K562 treated with DMSO at 1 percent for 24 hours (cell line): ENCODE measurements around the gene CCDC51. TPM values are rescaled to one million over a fixed set of nuclear protein-coding genes. Genes with fewer than 3 reads are reported as not detected.

Source experiments
- total RNA-seq: library from RNA; unstranded; fragments of 300-600 nt; gene quantifications from 2 replicates; pipeline ENCODE4 v1.2.3, GENCODE V29; 2022; ENCODE audit warnings: low read depth; ENCODE audit not compliant: insufficient read depth

CCDC51 gene, protein sequence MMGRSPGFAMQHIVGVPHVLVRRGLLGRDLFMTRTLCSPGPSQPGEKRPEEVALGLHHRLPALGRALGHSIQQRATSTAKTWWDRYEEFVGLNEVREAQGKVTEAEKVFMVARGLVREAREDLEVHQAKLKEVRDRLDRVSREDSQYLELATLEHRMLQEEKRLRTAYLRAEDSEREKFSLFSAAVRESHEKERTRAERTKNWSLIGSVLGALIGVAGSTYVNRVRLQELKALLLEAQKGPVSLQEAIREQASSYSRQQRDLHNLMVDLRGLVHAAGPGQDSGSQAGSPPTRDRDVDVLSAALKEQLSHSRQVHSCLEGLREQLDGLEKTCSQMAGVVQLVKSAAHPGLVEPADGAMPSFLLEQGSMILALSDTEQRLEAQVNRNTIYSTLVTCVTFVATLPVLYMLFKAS
- 11.3 and 13.1 TPM in 2 replicates for total RNA-seq

DNA sequence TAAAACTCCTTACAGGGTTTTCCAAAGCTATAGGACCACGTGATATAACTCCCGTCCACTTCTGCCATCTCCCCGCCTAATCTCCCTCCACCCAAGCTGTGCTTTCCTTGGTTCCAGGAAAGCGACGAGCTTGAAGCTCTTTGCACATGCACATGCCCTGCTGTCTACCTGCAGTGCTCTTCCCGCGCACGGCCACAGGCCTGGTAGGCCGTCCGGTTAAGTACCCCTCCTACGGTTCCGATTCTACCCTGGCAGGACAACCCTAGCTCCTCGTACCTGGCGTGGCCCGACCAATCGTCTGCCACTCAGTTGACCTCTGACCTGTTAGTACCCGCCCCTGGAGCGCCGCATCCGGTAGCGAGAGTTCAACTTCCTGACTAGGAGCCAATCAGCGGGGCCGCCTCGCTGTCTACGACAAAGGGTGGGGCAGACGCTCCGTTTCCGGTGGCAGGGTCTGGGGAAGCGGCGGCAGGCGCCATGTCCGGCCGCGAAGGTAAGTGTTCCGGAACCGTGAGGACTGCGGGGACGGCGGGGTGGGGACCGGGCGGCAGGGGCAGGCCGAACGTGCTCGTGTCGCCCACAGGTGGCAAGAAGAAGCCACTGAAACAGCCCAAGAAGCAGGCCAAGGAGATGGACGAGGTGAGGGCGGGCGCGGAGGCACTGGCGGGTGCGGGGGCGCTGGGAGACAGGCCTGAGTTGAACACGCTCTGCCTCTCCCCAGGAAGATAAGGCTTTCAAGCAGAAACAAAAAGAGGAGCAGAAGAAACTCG is at the start of gene CCDC51, which contains the start of gene TMA7:
Gene CCDC51 (minus strand): TSS at position 300 of the 770 bp plus-strand sequence. CDS start 4,991 bp downstream, outside the sequence.
Gene TMA7 (plus strand): TSS at position 438 of the 770 bp plus-strand sequence. CDS start 40 bp downstream, at position 478.

DNA sequence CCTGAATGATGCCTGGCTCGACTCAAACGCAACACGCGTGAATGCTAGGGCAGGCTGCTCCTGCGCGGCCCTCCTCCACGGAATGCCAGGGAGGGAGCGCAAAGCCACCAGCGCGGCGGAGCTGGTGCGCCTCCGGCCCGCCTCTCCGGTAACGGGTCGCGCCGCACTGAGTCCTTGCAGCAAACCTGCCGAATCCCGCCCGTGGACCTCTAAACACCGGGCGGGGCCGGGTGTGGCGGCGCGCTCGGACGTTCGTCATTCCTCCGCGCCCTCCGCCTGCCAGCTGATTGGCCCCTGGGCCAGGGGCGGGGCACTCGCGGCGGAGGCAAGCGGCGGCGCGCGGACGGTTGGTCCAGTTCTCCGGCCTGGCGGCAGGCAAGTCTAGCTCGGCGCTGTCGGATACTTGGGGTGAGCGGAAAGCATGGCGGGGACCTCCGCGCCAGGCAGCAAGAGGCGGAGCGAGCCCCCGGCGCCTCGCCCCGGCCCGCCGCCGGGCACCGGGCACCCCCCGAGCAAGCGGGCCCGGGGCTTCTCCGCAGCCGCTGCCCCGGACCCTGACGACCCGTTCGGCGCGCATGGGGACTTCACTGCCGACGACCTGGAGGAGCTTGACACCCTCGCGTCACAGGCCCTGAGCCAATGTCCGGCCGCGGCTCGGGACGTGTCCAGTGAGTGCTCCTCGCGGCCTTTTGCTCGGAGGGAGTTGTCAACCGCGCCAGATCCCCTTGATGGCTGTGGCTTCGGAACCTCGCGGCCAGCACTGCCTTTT is 6.7 kb upstream of the CCDC51 start, which contains the start of gene ATRIP:
Gene ATRIP (plus strand): TSS at position 313 of the 769 bp plus-strand sequence. CDS start 109 bp downstream, at position 422.

DNA sequence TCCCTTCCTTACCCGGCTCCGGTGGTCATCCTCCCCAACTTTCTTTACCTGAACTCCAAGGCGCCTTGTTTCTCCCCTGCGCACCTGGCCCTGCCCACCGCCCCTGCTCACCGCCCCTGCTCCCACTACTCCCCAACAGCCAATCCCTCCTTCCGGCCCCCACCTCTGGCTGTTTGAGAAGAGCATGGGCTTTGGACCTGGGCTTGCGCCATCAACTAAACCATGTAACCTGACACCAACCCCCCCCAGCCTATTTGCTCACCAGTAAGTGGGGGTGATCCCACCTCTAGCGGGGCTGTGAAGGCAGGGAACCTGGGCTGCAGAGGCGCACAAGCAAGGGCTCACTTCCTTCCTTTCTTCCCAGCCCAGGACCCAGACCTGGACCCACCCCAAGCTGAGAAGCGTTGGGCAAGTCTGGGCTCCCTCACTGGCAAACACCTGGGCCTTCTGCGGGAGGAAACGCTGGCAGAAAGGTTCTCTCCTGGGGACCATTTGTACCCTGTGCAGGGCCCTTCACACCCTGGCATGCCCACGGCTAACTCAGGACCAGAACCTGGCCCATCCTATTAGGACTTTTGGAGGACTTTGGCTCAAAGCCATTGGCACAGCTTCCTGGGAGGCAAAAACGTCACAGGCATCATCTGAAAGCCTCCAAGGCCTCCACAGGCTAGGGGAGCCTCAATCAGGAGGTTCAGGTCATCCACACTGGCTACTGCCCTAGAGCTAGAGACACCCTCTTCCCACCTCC is 9.8 kb downstream of the CCDC51 start, which contains the start of gene PLXNB1:
Gene PLXNB1 (minus strand): TSS at position 127 of the 748 bp plus-strand sequence. CDS start 5,475 bp downstream, outside the sequence.

Other genes with a start within 250 kb of the CCDC51 start
- not detected in 2 replicates for gene CAMP, start 216.6 kb downstream of the CCDC51 start, total RNA-seq
- 8.7 and 11.6 TPM in 2 replicates for gene ZNF589, start 199.0 kb downstream of the CCDC51 start, total RNA-seq
- 20.8 and 26.5 TPM in 2 replicates for gene NME6, start 138.8 kb downstream of the CCDC51 start, total RNA-seq
- not detected in 2 replicates for gene SPINK8, start 106.5 kb downstream of the CCDC51 start, total RNA-seq
- not detected in 2 replicates for gene FBXW12, start 67.9 kb downstream of the CCDC51 start, total RNA-seq
- gene PLXNB1, start 10.0 kb downstream of the CCDC51 start, total RNA-seq = 10.6 and 20.6 TPM in 2 replicates
- gene TMA7, start 138 bp upstream of the CCDC51 start, total RNA-seq = 140 and 171 TPM in 2 replicates
- gene ATRIP, start 6.6 kb upstream of the CCDC51 start, total RNA-seq = 7.0 and 7.4 TPM in 2 replicates
- gene SHISA5, start 64.1 kb upstream of the CCDC51 start, total RNA-seq = 122 and 130 TPM in 2 replicates
- 11.1 and 11.2 TPM in 2 replicates for gene PFKFB4, start 116.7 kb upstream of the CCDC51 start, total RNA-seq
- gene UCN2, start 123.7 kb upstream of the CCDC51 start, total RNA-seq = not detected in 2 replicates
- gene COL7A1, start 155.2 kb upstream of the CCDC51 start, total RNA-seq = 1.1 and 1.5 TPM in 2 replicates
- 313 and 317 TPM in 2 replicates for gene UQCRC1, start 169.5 kb upstream of the CCDC51 start, total RNA-seq
- gene TMEM89, start 181.7 kb upstream of the CCDC51 start, total RNA-seq = not detected in 2 replicates
- gene SLC26A6, start 195.3 kb upstream of the CCDC51 start, total RNA-seq = 21.8 and 28.5 TPM in 2 replicates
- gene CELSR3, start 222.8 kb upstream of the CCDC51 start, total RNA-seq = 1.7 and 2.1 TPM in 2 replicates
- 25.6 and 27.7 TPM in 2 replicates for gene NCKIPSD, start 245.8 kb upstream of the CCDC51 start, total RNA-seq